Measurements from ENCODE around the gene KRTAP19-8. TPM values are rescaled to one million over a fixed set of nuclear protein-coding genes. Genes with fewer than 3 reads are reported as not detected.

The KRTAP19-8 gene
- total RNA-seq, 4 donors from 2014 or later, result not detected

DNA sequence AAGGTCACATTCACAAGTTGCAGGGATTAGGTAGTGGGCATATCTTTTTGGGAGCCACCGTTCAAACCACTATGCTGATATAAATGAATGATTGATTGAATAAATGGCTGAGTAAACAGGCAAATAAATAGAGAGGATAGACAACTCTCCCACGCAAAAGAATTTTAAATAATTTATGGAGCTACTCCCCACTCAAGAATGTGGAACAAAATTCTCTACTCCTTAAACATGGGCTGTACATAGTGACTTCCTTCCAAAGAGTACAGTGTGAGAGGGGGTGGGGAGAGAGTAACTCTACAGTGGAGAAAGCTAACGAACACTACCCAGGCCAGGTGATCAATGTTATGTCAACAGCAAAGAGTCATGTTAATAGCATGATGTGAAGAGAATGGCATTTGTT, 40.7 kb downstream of the KRTAP19-8 start:
- no peak for DNase-seq
- Histone ChIP-seq H3K27me3 (no peaks in the 10 kb centered on the region), H3K36me3 (no peaks in the 10 kb centered on the region), H3K4me1 (no peaks in the 10 kb centered on the region), H3K9me3 (no peaks in the 10 kb centered on the region), H3K4me3 (no peak overlapping the region), H3K27ac (no peak overlapping the region)
- TF ChIP-seq POLR2A (IDR thresholded peaks at IDR 0.05), result no peak
- TF ChIP-seq, protein P1, sequence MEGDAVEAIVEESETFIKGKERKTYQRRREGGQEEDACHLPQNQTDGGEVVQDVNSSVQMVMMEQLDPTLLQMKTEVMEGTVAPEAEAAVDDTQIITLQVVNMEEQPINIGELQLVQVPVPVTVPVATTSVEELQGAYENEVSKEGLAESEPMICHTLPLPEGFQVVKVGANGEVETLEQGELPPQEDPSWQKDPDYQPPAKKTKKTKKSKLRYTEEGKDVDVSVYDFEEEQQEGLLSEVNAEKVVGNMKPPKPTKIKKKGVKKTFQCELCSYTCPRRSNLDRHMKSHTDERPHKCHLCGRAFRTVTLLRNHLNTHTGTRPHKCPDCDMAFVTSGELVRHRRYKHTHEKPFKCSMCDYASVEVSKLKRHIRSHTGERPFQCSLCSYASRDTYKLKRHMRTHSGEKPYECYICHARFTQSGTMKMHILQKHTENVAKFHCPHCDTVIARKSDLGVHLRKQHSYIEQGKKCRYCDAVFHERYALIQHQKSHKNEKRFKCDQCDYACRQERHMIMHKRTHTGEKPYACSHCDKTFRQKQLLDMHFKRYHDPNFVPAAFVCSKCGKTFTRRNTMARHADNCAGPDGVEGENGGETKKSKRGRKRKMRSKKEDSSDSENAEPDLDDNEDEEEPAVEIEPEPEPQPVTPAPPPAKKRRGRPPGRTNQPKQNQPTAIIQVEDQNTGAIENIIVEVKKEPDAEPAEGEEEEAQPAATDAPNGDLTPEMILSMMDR (IDR thresholded peaks at IDR 0.05), result no peak
- intact Hi-C loops (cut with DNase I; ENCODE audit: low total_unique reads), result no loop called here

DNA sequence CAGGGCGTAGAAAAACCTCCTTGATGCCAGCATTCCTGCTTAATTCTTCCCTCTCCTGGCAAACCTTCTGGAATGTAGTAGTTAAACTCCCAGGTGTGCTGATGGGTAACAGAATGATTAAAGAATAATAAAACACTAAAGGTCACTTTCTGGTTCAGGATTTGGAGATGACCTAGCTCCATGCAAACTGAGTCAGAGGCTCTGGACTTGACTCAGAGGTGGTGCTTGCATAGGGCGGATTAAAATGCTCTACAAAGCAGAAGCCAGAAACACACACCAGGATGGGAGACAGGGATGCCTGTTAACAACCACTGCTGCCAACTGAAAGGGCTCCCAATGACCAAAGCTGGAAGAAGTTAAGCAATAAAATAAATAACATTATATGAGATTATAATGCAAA, 41.5 kb downstream of the KRTAP19-8 start:
- DNase-seq, result no peak
- Histone ChIP-seq H3K9me3 (no peaks in the 10 kb centered on the region), H3K4me1 (no peaks in the 10 kb centered on the region), H3K27me3 (no peaks in the 10 kb centered on the region), H3K27ac (no peak overlapping the region), H3K36me3 (no peaks in the 10 kb centered on the region), H3K4me3 (no peak overlapping the region)
- no peak for TF ChIP-seq POLR2A (IDR thresholded peaks at IDR 0.05)
- TF ChIP-seq, protein P1 (IDR thresholded peaks at IDR 0.05), result no peak
- intact Hi-C loops (cut with DNase I; ENCODE audit: low total_unique reads), result no loop called here

DNA sequence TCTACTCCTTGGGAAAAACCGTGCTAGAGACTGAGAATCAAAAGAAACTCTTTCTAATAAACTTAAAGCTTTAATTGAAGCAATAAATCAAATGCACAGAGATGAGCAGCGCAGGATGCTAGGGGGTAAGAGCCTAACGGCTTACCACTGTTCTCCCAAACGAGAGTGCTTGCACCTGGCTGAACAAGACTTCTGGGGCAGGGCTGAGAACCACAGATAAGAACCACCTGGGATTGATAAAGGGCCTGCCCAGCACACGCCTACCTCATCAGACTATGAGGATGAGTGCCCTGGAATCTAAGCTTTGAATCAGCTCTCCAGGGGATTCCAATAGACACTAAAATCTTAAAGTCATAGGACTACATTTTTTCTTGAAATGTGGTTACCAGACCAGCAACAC, 43.3 kb downstream of the KRTAP19-8 start:
- H3K4me3 ChIP-seq, result no peak overlapping the region
- no peak for DNase-seq
- H3K36me3 ChIP-seq, result no peaks in the 10 kb centered on the region
- intact Hi-C loops (cut with DNase I; ENCODE audit: low total_unique reads), result no loop called here
- H3K4me1 ChIP-seq, result no peaks in the 10 kb centered on the region
- H3K9me3 ChIP-seq, result no peaks in the 10 kb centered on the region
- no peak overlapping the region for H3K27ac ChIP-seq
- no peaks in the 10 kb centered on the region for H3K27me3 ChIP-seq
- TF ChIP-seq, protein P1 (IDR thresholded peaks at IDR 0.05), result no peak
- no peak for TF ChIP-seq POLR2A (IDR thresholded peaks at IDR 0.05)

DNA sequence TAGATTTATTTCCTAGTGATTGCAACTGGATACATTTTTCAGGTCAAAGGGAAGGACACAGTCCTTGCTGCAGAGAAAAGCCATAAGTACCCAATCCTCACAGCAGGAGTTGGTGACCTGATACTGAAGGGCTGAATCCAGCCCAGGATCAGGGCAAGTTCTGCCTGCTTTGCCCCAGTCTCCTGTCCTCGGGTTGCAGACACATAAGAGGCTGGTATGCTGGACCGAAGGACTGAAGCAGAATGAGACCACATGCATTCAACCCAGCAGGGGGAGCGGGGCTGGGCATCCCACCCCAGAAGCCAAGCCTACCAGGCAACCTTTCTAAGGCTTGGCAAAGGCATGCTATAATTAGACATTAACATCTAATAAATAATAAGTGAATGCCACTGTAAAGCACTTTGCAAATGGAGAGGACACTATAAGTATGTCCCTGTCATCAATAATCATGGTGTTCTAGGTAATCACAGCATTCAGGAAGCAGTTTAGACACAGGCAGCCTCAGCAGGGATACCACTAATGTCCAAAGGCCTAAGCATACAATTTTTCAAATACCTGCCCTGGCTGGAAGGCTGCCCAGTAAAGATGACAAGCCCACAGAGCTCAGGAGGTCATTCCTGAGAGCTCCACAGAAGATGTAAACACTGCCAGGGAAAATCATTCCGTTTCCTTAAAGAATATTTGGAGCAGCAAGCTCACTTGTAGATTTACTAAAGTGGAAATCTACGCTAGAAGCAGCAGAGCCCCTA, 47.6 kb downstream of the KRTAP19-8 start:
- H3K9me3 ChIP-seq, result no peaks in the 10 kb centered on the region
- no peaks in the 10 kb centered on the region for H3K36me3 ChIP-seq
- intact Hi-C loops (cut with DNase I; ENCODE audit: low total_unique reads), result no loop called here
- no peak for TF ChIP-seq POLR2A (IDR thresholded peaks at IDR 0.05)
- TF ChIP-seq, protein P1 (IDR thresholded peaks at IDR 0.05), result no peak
- no peaks in the 10 kb centered on the region for H3K27me3 ChIP-seq
- H3K4me3 ChIP-seq, result no peak overlapping the region
- no peak for DNase-seq
- no peaks in the 10 kb centered on the region for H3K4me1 ChIP-seq
- no peak overlapping the region for H3K27ac ChIP-seq

DNA sequence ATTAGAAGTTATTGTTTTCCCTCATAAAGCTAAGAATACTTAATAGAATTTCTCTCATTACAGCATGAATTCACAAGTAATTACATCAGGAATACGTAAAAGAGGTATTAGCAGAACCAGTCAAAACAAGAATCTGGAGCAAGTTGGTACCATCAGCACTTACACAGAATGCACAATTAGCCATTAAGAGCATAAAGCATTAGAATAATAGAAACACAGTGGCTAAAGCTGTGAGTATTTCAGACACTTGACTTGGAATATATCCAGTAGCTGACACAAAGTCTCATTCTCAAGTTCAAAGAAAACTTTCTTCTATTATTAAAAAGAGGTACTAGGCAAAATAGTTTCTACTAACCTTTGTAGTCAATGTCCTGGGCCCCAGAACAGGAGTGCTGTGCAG, 49.6 kb downstream of the KRTAP19-8 start:
- intact Hi-C loops (cut with DNase I; ENCODE audit: low total_unique reads), result no loop called here
- Histone ChIP-seq H3K9me3 (no peaks in the 10 kb centered on the region), H3K4me1 (no peaks in the 10 kb centered on the region), H3K27ac (no peak overlapping the region), H3K36me3 (no peaks in the 10 kb centered on the region), H3K4me3 (no peak overlapping the region), H3K27me3 (no peaks in the 10 kb centered on the region)
- TF ChIP-seq POLR2A (IDR thresholded peaks at IDR 0.05), result no peak
- TF ChIP-seq, protein P1 (IDR thresholded peaks at IDR 0.05), result no peak
- no peak for DNase-seq

Other genes with a start within 250 kb of the KRTAP19-8 start
- gene KRTAP8-1, start 225.2 kb downstream of the KRTAP19-8 start, total RNA-seq, result not detected
- gene KRTAP7-1, start 208.7 kb downstream of the KRTAP19-8 start, total RNA-seq, result not detected
- gene KRTAP11-1, start 156.9 kb downstream of the KRTAP19-8 start, total RNA-seq, result not detected

Measured in uterus (tissue), 4 donors.